IPS DF 19.7 (cell line): ENCODE measurements around the gene OR1E2.
"Not testable (repeated sequence)": the region's sequence is repeated elsewhere in the genome, so short reads cannot be mapped to it uniquely, and the experiment has no call there.

ENCODE experiments used
- DNase-seq: peaks from one replicate; pipeline ENCODE4 v3.0.0-alpha.2; 2013; ENCODE audit warnings: low read depth, low spot score

The OR1E2 gene

DNA sequence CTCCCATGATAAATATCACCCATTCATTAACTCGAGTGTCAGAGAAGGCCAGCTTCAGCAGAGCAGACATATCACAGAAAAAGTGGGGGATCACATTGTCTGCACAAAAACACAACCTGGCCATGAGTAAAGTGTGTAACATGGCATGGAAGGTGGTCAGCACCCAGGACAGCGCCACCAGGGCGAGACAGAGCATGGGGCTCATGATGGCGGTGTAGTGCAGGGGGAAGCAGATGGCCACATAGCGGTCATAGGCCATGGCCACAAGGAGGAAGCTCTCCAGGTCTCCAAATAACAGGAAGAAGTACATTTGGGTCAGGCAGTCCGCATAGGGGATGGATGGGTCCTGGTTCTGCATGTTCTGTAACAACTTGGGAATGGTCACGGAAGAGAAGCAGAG lies 35.8 kb downstream of the OR1E2 start:
- DNase-seq = not testable (repeated sequence)

DNA sequence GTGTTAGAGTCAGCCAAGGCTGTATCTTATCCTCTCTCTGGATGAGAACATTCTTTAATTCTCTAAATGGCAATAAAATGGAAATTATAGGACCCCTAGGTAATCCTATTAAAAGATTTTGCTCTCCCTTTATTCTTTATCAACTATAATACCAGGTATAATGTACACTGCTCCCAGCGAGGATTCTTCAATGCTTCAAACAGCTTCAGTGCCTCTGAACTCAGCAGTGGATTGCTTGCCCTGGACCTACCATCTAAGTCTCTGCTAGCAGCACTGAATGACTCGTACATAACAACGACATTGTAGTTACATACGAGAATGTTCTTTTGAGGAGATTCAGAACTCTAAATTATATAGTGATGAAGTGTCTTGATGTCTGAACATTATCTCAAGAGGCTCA lies 43.9 kb downstream of the OR1E2 start:
- DNase-seq = no peak

DNA sequence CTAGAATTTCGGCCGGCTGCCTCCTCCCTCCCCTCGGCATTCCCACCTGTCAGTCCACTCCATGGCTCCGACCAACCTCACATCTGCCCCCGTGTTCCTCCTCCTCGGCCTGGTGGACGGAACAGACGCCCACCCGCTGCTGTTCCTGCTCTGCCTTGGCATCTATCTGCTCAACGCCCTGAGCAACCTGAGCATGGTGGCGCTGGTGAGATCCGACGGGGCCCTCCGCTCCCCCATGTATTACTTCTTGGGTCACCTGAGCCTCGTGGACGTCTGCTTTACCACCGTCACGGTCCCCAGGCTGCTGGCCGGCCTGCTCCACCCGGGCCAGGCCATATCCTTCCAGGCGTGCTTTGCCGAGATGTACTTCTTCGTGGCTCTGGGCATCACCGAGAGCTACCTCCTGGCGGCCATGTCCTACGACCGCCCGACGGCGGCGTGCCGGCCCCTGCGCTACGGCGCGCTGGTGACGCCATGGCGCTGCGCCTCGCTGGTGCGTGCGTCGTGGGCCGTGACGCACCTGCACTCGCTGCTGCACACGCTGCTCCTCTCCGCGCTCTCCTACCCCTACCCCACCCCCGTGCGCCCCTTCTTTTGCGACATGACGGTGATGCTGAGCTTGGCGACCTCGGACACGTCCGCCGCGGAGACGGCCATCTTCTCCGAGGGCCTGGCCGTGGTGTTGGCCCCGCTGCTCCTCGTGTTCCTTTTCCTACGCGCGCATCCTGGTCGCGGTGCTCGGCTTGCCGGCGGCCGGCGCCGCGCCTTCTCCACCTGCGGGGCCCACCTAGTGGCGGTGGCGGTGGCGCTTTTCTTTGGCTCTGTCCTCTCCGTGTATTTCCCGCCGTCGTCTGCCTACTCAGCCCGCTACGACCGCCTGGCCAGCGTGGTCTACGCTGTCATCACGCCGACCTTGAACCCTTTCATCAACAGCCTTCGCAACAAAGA lies 47.5 kb downstream of the OR1E2 start, which contains the start of gene OR3A2:
Gene OR3A2, minus strand, starts transcription at position 440 of the 948 bp plus-strand sequence.
- no peak for DNase-seq
